Regular cardiac myocyte (primary cell): ENCODE measurements around the gene R3HDML. TPM values are rescaled to one million over a fixed set of nuclear protein-coding genes. Genes with fewer than 3 reads are reported as not detected.

Experiments used
- total RNA-seq: library from RNA; depleted of rRNA; stranded (reverse); fragments of >200 nt; gene quantifications from 2 replicates; pipeline ENCODE4 v1.2.3, GENCODE V29; 2014

Gene R3HDML, protein sequence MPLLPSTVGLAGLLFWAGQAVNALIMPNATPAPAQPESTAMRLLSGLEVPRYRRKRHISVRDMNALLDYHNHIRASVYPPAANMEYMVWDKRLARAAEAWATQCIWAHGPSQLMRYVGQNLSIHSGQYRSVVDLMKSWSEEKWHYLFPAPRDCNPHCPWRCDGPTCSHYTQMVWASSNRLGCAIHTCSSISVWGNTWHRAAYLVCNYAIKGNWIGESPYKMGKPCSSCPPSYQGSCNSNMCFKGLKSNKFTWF
- total RNA-seq = not detected in 2 replicates

DNA sequence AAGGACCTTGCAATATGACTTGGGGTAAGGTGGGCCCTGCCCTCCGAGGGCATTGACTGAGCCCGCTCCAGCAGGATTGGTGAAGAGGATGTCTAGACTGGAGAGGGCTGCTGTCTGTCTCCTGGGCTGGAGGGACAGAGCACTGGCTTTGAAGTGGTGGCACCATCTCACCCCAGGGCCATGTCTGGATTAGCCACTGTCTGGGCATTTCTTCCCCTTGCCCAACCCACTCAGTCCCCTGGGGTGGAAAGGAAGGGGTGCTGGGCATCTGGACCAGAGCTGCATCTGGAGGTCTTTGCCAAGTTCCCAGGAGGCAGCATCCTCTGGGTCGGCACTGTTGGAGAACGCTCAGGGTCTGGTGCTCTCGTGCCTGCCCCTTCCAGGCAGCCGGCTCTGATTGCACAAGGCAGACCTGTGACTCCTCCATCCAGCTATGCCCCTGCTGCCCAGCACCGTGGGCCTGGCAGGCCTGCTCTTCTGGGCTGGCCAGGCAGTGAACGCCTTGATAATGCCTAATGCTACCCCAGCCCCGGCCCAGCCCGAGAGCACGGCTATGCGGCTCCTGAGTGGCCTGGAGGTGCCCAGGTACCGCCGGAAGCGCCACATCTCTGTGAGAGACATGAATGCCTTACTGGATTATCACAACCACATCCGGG, at the start of gene R3HDML:
R3HDML (plus strand) TSS at position 319 of the 656 bp plus-strand sequence; CDS start at position 434, 115 bp downstream.

DNA sequence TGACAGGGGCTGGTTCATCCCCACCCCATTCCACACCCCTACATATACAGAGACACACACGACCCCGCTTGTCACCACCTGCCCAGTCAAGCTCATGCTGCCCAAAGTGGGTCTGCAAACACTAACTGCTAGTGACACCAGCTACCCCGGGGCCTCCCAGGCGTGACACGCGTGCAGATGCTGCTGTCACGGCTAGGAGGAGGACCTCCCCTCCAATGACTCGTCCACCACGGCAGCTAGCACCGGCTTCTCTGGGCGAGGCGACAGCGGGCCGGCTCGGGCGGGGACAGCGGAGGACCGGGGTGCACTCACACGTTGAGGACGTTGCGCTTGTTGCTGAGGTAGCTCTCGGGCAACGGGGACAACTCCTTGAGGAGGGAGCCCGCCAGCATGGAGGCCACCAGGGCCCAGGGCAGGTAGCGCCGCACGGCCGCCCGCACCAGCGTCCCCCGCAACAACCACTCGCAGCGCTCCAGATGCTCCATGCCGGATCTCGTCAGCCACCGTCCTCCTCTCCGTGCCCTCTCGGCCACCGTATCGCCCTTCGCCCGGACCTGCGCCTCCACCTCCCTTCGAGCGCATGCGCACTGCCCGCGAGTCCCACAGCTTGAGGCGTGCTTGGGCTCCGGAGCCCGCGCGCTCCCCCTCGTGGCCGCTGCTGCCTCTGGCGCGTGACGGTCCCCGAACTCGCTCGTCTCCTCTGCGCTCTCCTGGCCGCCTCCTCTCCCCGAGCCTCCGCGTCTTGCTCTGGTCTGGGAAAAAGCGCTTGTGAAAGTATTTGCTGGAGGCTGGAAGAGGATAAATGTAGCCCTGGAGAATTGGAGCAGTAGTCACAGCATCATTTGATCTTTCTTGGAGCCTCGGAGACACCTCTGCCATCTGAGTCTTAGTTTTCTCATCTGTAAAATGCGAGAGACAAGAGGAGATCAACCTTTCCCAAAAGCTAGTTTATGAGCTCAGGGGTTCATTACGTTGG, 25.9 kb upstream of the R3HDML start, which contains the start of gene FITM2:
FITM2 (minus strand) TSS at position 539 of the 976 bp plus-strand sequence; CDS start at position 485, 54 bp downstream.

DNA sequence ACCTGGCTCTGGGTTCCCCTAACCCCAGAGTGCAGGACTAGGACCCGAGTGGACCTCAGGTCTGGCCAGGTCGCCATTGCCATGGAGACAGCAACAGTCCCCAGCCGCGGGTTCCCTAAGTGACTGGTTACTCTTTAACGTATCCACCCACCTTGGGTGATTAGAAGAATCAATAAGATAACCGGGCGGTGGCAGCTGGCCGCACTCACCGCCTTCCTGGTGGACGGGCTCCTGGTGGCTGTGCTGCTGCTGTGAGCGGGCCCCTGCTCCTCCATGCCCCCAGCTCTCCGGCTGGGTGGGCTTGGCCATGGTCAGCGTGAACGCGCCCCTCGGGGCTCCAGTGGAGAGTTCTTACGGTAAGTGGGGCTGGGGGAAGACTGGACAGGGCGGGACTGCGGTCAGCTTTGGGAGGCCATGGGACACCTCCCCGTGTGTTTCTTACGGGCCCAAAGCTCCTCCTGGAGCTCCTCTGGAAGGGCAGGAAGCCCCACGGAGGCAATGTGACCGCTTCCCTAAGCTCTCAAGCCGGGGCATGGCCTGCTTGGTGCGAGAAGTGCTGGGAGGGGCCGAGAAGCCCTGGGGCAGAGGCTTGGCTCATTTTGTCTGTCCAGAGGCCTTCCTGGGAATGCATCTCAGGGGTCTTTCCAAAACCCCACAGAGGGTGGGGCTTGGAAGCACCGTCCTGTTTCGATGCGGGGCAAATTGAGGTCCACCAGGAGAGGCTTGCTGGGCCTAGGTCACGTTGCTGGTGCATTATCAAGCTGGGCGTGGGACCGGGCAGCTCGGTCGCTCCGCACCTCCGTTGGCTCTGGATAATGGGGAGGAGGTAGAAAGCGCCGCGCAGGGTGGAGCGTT, 18.9 kb downstream of the R3HDML start, which contains the start of gene HNF4A:
HNF4A (plus strand) TSS at position 202 of the 855 bp plus-strand sequence; CDS start at position 308, 106 bp downstream.

Other genes starting within 250 kb of the R3HDML start
- 0.96 and 2.5 TPM in 2 replicates for gene JPH2, start 149.9 kb upstream of the R3HDML start, total RNA-seq
- 48.2 and 49.7 TPM in 2 replicates for gene OSER1, start 126.3 kb upstream of the R3HDML start, total RNA-seq
- gene GDAP1L1, start 89.7 kb upstream of the R3HDML start, total RNA-seq = not detected in 2 replicates
- gene FITM2, start 25.8 kb upstream of the R3HDML start, total RNA-seq = 6.2 and 8.4 TPM in 2 replicates
- gene HNF4A, start 18.7 kb downstream of the R3HDML start, total RNA-seq = under 0.01 and 0.19 TPM in 2 replicates
- gene TTPAL, start 138.8 kb downstream of the R3HDML start, total RNA-seq = 9.9 and 19.0 TPM in 2 replicates
- 128 and 143 TPM in 2 replicates for gene SERINC3, start 185.0 kb downstream of the R3HDML start, total RNA-seq
- gene PKIG, start 245.5 kb downstream of the R3HDML start, total RNA-seq = 42.8 and 74.4 TPM in 2 replicates